Choroid plexus epithelial cell (primary cell): ENCODE results near the gene C1orf141.
"Not testable (repeated sequence)": the region's sequence is repeated elsewhere in the genome, so short reads cannot be mapped to it uniquely, and the experiment has no call there.

Experiments used
- DNase-seq: peaks from one replicate; pipeline ENCODE4 v3.0.0-alpha.2; 2010; ENCODE audit warnings: low read depth
- H3K4me3 ChIP-seq: 2 replicates; pipeline ENCODE4 v1.5.1; 2011; ENCODE audit warnings: low read depth, mild to moderate bottlenecking, control low read depth, low read length, moderate library complexity
- TF ChIP-seq, protein P1 (sequence below): conservative IDR thresholded peaks from 2 replicates; pipeline ENCODE4 v1.5.1; 2011; ENCODE audit warnings: low read depth, mild to moderate bottlenecking, control low read depth, inconsistent platforms, low read length, moderate library complexity

Gene C1orf141

DNA sequence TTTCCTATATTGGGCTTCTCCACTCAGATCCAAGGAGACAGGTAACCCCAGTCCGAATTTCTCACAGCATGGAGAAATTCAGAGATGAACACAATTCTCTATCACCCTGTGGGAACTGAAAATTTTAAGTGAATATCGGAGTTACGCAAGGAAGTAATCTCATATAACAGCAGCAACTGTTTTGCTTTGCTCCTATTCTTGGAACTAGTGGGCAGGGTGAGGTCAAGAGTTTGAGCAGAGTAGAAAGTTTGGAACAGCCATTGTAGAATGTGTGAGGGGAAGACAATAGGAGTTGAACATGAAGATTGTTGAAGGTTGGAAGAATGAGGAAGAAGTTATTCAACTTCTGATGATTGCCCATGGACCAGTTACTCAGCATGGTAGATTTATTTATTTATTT is 56.5 kb downstream of the C1orf141 start:
- DNase-seq = no peak
- TF ChIP-seq, protein P1, sequence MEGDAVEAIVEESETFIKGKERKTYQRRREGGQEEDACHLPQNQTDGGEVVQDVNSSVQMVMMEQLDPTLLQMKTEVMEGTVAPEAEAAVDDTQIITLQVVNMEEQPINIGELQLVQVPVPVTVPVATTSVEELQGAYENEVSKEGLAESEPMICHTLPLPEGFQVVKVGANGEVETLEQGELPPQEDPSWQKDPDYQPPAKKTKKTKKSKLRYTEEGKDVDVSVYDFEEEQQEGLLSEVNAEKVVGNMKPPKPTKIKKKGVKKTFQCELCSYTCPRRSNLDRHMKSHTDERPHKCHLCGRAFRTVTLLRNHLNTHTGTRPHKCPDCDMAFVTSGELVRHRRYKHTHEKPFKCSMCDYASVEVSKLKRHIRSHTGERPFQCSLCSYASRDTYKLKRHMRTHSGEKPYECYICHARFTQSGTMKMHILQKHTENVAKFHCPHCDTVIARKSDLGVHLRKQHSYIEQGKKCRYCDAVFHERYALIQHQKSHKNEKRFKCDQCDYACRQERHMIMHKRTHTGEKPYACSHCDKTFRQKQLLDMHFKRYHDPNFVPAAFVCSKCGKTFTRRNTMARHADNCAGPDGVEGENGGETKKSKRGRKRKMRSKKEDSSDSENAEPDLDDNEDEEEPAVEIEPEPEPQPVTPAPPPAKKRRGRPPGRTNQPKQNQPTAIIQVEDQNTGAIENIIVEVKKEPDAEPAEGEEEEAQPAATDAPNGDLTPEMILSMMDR = no peak
- H3K4me3 ChIP-seq = no peak overlapping the region

DNA sequence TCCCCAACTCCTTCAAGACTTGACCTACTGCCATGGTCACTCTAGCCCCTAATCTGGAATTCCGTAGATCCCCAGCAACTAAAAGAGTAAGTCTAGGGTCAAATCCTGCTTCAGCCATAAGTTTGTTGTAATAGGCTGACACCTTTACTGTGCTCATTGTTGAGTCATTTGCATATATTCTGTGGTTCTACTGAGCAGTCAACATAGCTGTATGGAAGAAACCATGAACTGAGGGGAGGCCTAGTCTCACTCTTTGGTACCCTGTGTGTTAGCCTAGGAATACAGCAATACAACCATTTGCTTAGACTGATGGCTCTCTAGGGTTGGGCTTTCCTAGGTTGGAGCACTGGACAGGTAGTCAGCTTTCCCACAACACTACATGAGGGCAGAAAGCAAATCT is 57.2 kb downstream of the C1orf141 start:
- DNase-seq = no peak

DNA sequence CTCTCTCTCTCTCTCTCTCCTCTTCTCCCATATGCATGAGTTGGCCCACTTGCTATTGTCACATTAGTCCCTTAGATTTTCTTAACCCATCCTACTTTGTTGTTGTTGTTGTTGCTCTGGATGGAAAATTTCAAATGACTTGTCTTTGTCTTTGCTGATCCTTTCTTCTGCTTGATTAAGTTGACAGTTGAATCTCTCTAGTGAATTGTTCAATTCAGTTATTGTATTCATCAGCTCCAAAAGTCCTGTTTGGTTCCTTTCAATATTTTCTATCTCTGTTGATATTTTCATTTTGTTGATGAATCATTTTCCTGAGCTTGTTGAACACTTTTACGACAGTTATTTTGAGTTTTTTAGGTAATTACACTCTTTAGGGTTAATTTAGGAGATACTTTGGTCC is 62.0 kb downstream of the C1orf141 start:
- no peak for DNase-seq
- TF ChIP-seq, protein P1 = no peak
- H3K4me3 ChIP-seq = no peak overlapping the region

More for the DNA sequence above, 57.2 kb downstream of the C1orf141 start:
- H3K4me3 ChIP-seq = no peak overlapping the region
- TF ChIP-seq, protein P1 = no peak

DNA sequence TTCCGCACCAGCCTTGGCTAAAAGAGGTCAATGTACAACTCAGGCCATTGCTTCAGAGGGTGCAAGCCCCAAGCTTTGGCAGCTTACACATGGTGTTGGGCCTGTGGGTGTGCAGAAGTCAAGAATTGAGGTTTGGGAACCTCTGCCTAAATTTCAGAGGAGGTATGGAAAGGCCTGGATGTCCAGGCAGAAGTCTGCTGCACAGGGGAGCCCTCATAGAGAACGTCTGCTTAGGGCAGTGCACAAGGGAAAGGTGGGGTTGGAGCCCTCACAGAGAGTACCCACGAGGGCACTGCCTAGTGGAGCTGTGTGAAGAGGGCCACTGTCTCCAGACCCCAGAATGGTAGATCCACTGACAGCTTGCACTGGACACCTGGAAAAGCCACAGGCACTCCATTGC is 67.1 kb downstream of the C1orf141 start:
- not testable (repeated sequence) for H3K4me3 ChIP-seq, DNase-seq

DNA sequence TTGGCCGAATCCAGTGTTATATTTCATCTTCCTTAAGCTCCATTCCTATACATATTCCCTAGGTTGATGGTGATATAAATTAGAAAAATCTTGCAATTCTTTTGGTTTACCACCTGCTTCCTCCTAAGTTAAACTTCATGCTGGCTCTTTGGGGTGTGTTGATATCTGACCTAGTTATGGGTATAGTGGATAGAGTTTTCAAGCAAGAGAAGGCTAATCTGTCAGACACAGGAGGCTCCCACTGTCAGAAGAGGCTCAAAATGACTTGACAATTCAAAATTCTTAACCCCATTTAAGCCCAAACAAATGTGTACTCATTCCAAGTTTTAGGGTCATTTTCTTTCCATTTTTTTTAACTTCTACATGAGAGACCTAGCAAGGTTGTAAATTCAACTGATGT is 72.4 kb downstream of the C1orf141 start:
- no peak overlapping the region for H3K4me3 ChIP-seq
- TF ChIP-seq, protein P1 = no peak
- DNase-seq = no peak

DNA sequence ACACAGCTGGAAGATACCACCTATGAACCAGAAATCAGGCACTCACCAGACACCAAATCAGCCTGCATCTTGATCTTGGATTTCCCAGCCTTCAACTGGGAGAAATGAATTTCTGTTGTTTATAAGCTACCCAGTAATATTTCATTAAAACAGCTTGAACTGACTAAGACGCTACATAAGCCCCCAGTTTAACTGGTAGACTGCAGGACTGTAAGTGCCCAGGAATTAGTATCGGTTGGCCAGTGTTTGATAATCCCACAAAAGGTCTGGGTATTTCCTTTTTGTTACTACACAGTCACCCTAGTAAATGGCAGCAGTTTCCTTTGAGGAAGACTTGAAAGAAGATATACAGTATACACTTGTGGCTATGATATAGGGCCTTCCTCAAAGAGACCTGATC is 73.5 kb downstream of the C1orf141 start:
- H3K4me3 ChIP-seq = no peak overlapping the region
- TF ChIP-seq, protein P1 = no peak
- DNase-seq = peak; percentile 11

DNA sequence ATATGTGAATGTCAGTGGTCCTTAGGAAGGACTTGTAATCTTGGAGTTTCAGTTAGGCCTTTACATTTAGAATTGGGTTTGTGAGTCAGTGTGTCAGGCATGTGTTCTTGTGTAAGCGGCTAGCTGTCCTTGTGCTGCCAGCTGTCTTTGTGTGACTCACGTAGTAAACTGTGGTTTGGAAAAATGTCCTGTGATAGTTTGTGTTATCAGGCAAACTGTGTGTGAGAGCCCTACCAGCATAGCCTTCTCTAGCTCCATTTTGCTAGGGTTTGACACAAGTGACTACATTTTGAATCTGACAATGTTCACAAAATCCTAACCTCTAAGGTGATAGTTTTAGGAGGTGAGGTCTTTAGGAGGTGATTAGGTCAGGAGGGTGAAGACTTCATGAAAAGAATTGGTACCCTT is 74.0 kb downstream of the C1orf141 start:
- peak; percentile 98 for DNase-seq
- TF ChIP-seq, protein P1 = no peak
- H3K4me3 ChIP-seq = no peak overlapping the region

DNA sequence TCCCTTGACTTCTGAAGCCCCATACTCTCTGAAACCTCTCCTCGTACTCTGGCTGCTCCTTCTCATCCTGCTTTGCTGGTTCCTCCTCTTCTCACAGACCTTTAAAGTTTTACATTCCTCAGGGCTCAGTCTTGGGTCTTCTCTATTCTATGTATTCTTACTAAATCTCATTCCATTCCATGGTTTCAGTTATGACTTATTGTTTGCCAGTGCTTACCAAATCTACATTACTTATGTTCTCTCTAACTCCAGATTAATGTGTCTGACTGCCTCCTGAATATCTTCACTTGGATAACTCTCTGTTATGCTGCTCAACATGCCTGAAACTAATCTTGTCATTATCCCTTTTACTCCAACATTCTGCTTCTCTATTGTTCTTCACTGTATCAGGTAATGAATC is 75.4 kb downstream of the C1orf141 start:
- TF ChIP-seq, protein P1 = no peak
- peak; percentile 37 for DNase-seq

More for the DNA sequence above, 75.4 kb downstream of the C1orf141 start:
- no peak overlapping the region for H3K4me3 ChIP-seq
